ENCODE results near the gene GALNS. TPM values are rescaled to one million over a fixed set of nuclear protein-coding genes. Genes with fewer than 3 reads are reported as not detected.

Gene GALNS
- total and polyA plus RNA-seq, 2 of the 4 experiments (the other 2 are of a cell fraction), result 7.2 to 32.5 TPM

GRCh38 chr16:88821168-88821850, 35.4 kb downstream of the GALNS start:
- no TSS peak for BruUV-seq (replicated peaks)
- ChIA-PET POLR2A (ENCODE audit: unreplicated experiment) (no interaction called here), CTCF (no interaction called here)
- H3K14ac ChIP-seq (replicated peaks; ENCODE audit: low read depth, low read length), result no peak overlapping the region
- H2AK5ac ChIP-seq (ENCODE audit: low read depth, low read length), result no peak overlapping the region
- peaks cover 19% of the 10 kb centered on the region for H3K36me3 ChIP-seq (ENCODE audit: control insufficient read depth, insufficient read depth, low read length)
- H2AFZ ChIP-seq (replicated peaks; ENCODE audit: low read length, poor library complexity), result no peak overlapping the region
- no peak overlapping the region for H4K8ac ChIP-seq (ENCODE audit: low read depth in 2 of 2, low read length in 2 of 2)
- H4K5ac ChIP-seq (ENCODE audit: low read depth, low read length), result no peak overlapping the region
- TF ChIP-seq CEBPB (IDR thresholded peaks at IDR 0.05; ENCODE audit: low read depth, low read length), result no peak
- TF ChIP-seq SMC3 (IDR thresholded peaks at IDR 0.05; ENCODE audit: low read depth, low read length), result no peak
- no peak for TF ChIP-seq RFX5 (IDR thresholded peaks at IDR 0.05; ENCODE audit: low read depth, low read length)
- no peak for TF ChIP-seq POLR2A (IDR thresholded peaks at IDR 0.05; ENCODE audit: low read depth, low read length)
- no peak for TF ChIP-seq RAD21 (IDR thresholded peaks at IDR 0.05; ENCODE audit: low read length)
- TF ChIP-seq MXI1 (IDR thresholded peaks at IDR 0.05; ENCODE audit: borderline replicate concordance, low read depth, low read length), result no peak
- TF ChIP-seq MAZ (IDR thresholded peaks at IDR 0.05; ENCODE audit: borderline replicate concordance, low read depth, low read length), result no peak
- TF ChIP-seq CTCF (conservative IDR thresholded peaks at IDR 0.05; ENCODE audit: low read depth, low read length), result no peak
- TF ChIP-seq CHD1 (IDR thresholded peaks at IDR 0.05; ENCODE audit: low read depth, low read length), result no peak
- TF ChIP-seq ELK1 (IDR thresholded peaks at IDR 0.05; ENCODE audit: borderline replicate concordance, low read depth, low read length), result no peak
- TF ChIP-seq MAFK (IDR thresholded peaks at IDR 0.05; ENCODE audit: low read depth, low read length), result no peak
- no peak for TF ChIP-seq FOS (IDR thresholded peaks at IDR 0.05; ENCODE audit: low read depth, low read length)
- H2BK120ac ChIP-seq (ENCODE audit: low read depth, low read length), result no peak overlapping the region
- H3K4ac ChIP-seq (ENCODE audit: low read depth, low read length), result no peak overlapping the region
- no peak overlapping the region for H2BK15ac ChIP-seq (ENCODE audit: low read depth, low read length)
- no peak overlapping the region for H3K4me3 ChIP-seq (ENCODE audit: insufficient read depth, low read depth, low read length)
- ATAC-seq (ENCODE audit: low read depth) (no peak), DNase-seq (no peak)
- no peak overlapping the region for H3K27ac ChIP-seq (ENCODE audit: insufficient read depth, low read length)
- dilution Hi-C loops (cut with HindIII; ENCODE audit: low sequenced_read_pairs, unreplicated experiment) (no loop called here), in situ Hi-C loops (cut with MboI; ENCODE audit: low sequenced_read_pairs) (no loop called here), intact Hi-C loops (cut with micrococcal nuclease) (no loop called here)
- no peak overlapping the region for H4K91ac ChIP-seq (ENCODE audit: insufficient read depth, low read depth, low read length)
- no peak overlapping the region for H3K56ac ChIP-seq (ENCODE audit: extremely low read depth, insufficient read depth, low read length)
- H4K20me1 ChIP-seq (ENCODE audit: insufficient read depth, low read length), result no peaks in the 10 kb centered on the region
- H3K18ac ChIP-seq (ENCODE audit: low read depth, low read length), result no peak overlapping the region
- H3K9me1 ChIP-seq (ENCODE audit: insufficient read depth, low read length), result peaks cover 5% of the 10 kb centered on the region
- H3K4me1 ChIP-seq (ENCODE audit: control insufficient read depth, insufficient read depth, low read length), result peaks cover 12% of the 10 kb centered on the region
- H3K23ac ChIP-seq (ENCODE audit: low read depth, low read length), result no peak overlapping the region
- no peaks in the 10 kb centered on the region for H3K9me3 ChIP-seq (ENCODE audit: control insufficient read depth, insufficient read depth, low read length)
- 87% methylated on average over 13 of the region's 22 CpGs; no CpG with 5 or more reads in 1 of the 2 experiments for WGBS, 2 experiments (ENCODE audit: extremely low coverage in 2 of 2, insufficient read length in 1 of 2)
- H3K4me2 ChIP-seq (ENCODE audit: low read depth, low read length), result no peak overlapping the region
- H2BK5ac ChIP-seq (ENCODE audit: low read depth, low read length, poor library complexity, severe bottlenecking), result no peak overlapping the region
- H2AK9ac ChIP-seq (replicated peaks; ENCODE audit: low read depth, low read length, poor library complexity), result no peak overlapping the region
- no peak overlapping the region for H2BK20ac ChIP-seq (ENCODE audit: low read depth, low read length)
- no peaks in the 10 kb centered on the region for H3K27me3 ChIP-seq (ENCODE audit: control insufficient read depth, insufficient read depth, low read length)
- no peaks in the 10 kb centered on the region for H3K79me1 ChIP-seq (ENCODE audit: low read depth in 1 of 2, low read length in 2 of 2)
- no peak overlapping the region for H3K9ac ChIP-seq (ENCODE audit: low read depth, low read length)

All from IMR-90 (cell line).